HG02642 (cell line): Measurements from ENCODE around the gene MAP3K14.

Source experiments
- ATAC-seq: cut with Tn5 transposase; IDR thresholded peaks from one replicate; pipeline ENCODE4 v1.9.1; 2021; ENCODE audit warnings: mild to moderate bottlenecking; ENCODE audit not compliant: unreplicated experiment, poor library complexity

The MAP3K14 gene

GRCh38 chr17:45305530-45306087, 11.2 kb downstream of the MAP3K14 start:
- ATAC-seq, result no peak

- peak; percentile 56 for ATAC-seq
Measured at GRCh38 chr17:45302649-45303173, 14.1 kb downstream of the MAP3K14 start.

- ATAC-seq, result peak; percentile 5
Measured at GRCh38 chr17:45302220-45302619, 14.6 kb downstream of the MAP3K14 start.

- no peak for ATAC-seq
Measured at GRCh38 chr17:45301674-45302073, 15.1 kb downstream of the MAP3K14 start.

GRCh38 chr17:45300060-45300751, 16.6 kb downstream of the MAP3K14 start:
- no peak for ATAC-seq

- no peak for ATAC-seq
Measured at GRCh38 chr17:45299361-45299760, 17.5 kb downstream of the MAP3K14 start.

GRCh38 chr17:45298546-45299285, 18.1 kb downstream of the MAP3K14 start:
- ATAC-seq, result no peak

GRCh38 chr17:45296833-45297124, 20.0 kb downstream of the MAP3K14 start:
- ATAC-seq, result no peak

- no peak for ATAC-seq
Measured at GRCh38 chr17:45296003-45296832, 20.6 kb downstream of the MAP3K14 start.

- no peak for ATAC-seq
Measured at GRCh38 chr17:45294506-45294905, 22.3 kb downstream of the MAP3K14 start.

GRCh38 chr17:45293413-45294211, 23.2 kb downstream of the MAP3K14 start:
- no peak for ATAC-seq

GRCh38 chr17:45292696-45293412, 24.0 kb downstream of the MAP3K14 start:
- no peak for ATAC-seq

GRCh38 chr17:45291171-45291805, 25.5 kb downstream of the MAP3K14 start:
- ATAC-seq, result no peak

GRCh38 chr17:45290269-45290765, 26.5 kb downstream of the MAP3K14 start:
- ATAC-seq, result no peak

- ATAC-seq, result no peak
Measured at GRCh38 chr17:45289301-45290268, 27.2 kb downstream of the MAP3K14 start.

GRCh38 chr17:45288825-45289224, 28.0 kb downstream of the MAP3K14 start:
- ATAC-seq, result no peak
